Measurements from ENCODE around the gene EBF4. TPM values are rescaled to one million over a fixed set of nuclear protein-coding genes. Genes with fewer than 3 reads are reported as not detected.

Gene EBF4
- total and polyA plus RNA-seq, 10 of the 15 experiments (the other 5 are each of a cell fraction or from before 2014, with no cell fraction given) = 0.13 TPM; not detected in 9

DNA sequence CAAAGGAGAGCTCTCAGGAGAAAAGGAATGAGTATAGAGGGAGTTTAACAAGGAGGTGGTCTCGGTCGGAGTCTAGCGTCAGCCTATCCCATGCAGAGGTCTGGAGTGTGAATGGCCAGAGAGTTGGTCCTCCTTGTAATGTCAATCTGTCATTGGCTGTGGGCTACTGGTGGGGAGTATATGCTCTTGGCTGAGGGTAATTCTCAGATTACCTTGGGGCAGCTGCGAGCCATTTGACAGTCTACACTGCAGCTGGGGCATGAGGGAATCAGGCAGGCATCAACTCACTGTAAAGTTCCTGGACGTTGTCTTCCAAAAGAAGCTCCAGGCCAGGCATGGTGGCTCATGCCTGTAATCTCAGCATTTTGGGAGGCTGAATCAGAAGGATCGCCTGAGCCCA is 48.1 kb downstream of the EBF4 start (continued):
- TF ChIP-seq SPI1 (IDR thresholded peaks at IDR 0.05; ENCODE audit: borderline replicate concordance, insufficient read depth, low read depth, low read length) = no peak

DNA sequence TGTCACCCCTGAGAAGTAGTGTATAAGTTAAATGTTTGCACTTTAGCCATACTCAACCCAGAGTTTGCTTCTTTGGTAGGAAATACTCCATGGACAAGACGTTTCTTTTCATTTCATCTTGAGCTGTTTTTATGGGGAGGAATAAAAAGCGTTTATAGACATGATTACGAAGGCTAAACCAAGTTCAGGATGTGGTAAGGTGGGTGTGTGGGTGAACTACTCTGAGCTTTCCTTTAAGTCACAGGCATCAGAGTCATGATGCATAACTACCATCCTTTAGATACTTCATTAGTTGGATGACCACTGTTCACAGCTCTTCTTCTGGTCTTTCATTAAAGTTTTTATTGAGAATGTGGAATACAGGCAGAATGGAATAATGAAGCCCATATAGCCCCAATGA is 48.9 kb downstream of the EBF4 start:
- Histone ChIP-seq H3K27ac (ENCODE audit: control insufficient read depth, insufficient read depth) (no peak overlapping the region), H3K9ac (ENCODE audit: control insufficient read depth, insufficient read depth, low read length) (no peak overlapping the region), H3K4me1 (ENCODE audit: control insufficient read depth, insufficient read depth, low read length) (no peaks in the 10 kb centered on the region), H4K20me1 (ENCODE audit: control insufficient read depth, insufficient read depth) (no peaks in the 10 kb centered on the region), H3K79me2 (ENCODE audit: control insufficient read depth, insufficient read depth, low read length) (no peaks in the 10 kb centered on the region), H2AFZ (ENCODE audit: control insufficient read depth, low read depth, low read length) (no peak overlapping the region), H3K4me2 (ENCODE audit: control insufficient read depth, insufficient read depth) (no peak overlapping the region), H3K27me3 (replicated peaks in 1 of 2; ENCODE audit: control insufficient read depth in 2 of 2, insufficient read depth in 2 of 2, low read length in 1 of 2) (no peaks in the 10 kb centered on the region; a peak in 2 of 4 replicates), H3K4me3 (no peak overlapping the region), H3K36me3 (ENCODE audit: control insufficient read depth in 2 of 2, insufficient read depth in 2 of 2, low read length in 1 of 2) (no peaks in the 10 kb centered on the region), H3K9me3 (replicated peaks; ENCODE audit: control insufficient read depth, insufficient read depth, low read length) (no peaks in the 10 kb centered on the region)
- ChIA-PET CTCF (interaction anchor here (1.2 to 3.0 kb wide), 4 partner anchors 12 to 262 kb away, joined by 4 to 19 read pairs (median 8); no protein-coding TSS in a partner anchor), RAD21 (ENCODE audit: unreplicated experiment) (no interaction called here), POLR2A (no interaction called here), SMC1A (ENCODE audit: uncharacterized antibody, unreplicated experiment) (interaction anchor here (0.6 to 1.2 kb wide), 2 partner anchors 47 to 260 kb away, joined by 3 to 5 read pairs; no protein-coding TSS in a partner anchor)
- ATAC-seq = no peak
- DNase-seq (ENCODE audit: low read depth, low spot score) = no peak
- WGBS (ENCODE audit: insufficient coverage, insufficient replicate concordance, low lambda C conversion rate, missing lambda C conversion rate) = 0% methylated on average over 3 of the region's 3 CpGs
- no TSS peak for BruUV-seq (replicated peaks)
- intact Hi-C loops (cut with micrococcal nuclease; ENCODE audit: unreplicated experiment) = loop anchor here (5.0 to 10.0 kb wide), 2 partner anchors 57 to 111 kb away; no protein-coding TSS in a partner anchor
- no peak for FAIRE-seq
- in situ Hi-C loops (cut with MboI) = no loop called here
- no peak for TF ChIP-seq KDM1A (IDR thresholded peaks at IDR 0.05; ENCODE audit: borderline replicate concordance)
- TF ChIP-seq FOS (IDR thresholded peaks at IDR 0.05; ENCODE audit: borderline replicate concordance, extremely low read depth, insufficient read length) = no peak
- no peak for TF ChIP-seq IKZF1 (conservative IDR thresholded peaks at IDR 0.05)
- no peak for TF ChIP-seq NR2F1 (conservative IDR thresholded peaks at IDR 0.05)
- no peak for TF ChIP-seq RELA (IDR thresholded peaks at IDR 0.05; ENCODE audit: borderline replicate concordance, partially characterized antibody)
- no peak for TF ChIP-seq ETV6 (conservative IDR thresholded peaks at IDR 0.05 in 1 of 2, IDR thresholded peaks at IDR 0.05 in 1 of 2; ENCODE audit: borderline replicate concordance in 1 of 2, low read depth in 1 of 2)
- TF ChIP-seq, protein P1, sequence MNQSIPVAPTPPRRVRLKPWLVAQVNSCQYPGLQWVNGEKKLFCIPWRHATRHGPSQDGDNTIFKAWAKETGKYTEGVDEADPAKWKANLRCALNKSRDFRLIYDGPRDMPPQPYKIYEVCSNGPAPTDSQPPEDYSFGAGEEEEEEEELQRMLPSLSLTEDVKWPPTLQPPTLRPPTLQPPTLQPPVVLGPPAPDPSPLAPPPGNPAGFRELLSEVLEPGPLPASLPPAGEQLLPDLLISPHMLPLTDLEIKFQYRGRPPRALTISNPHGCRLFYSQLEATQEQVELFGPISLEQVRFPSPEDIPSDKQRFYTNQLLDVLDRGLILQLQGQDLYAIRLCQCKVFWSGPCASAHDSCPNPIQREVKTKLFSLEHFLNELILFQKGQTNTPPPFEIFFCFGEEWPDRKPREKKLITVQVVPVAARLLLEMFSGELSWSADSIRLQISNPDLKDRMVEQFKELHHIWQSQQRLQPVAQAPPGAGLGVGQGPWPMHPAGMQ (IDR thresholded peaks at IDR 0.05; ENCODE audit: borderline replicate concordance) = no peak
- TF ChIP-seq MXI1 (IDR thresholded peaks at IDR 0.05; ENCODE audit: low read depth, low read length) = no peak
- TF ChIP-seq SUPT20H (IDR thresholded peaks at IDR 0.05; ENCODE audit: borderline replicate concordance, control insufficient read depth, low read depth, low read length) = no peak
- TF ChIP-seq, protein P2, sequence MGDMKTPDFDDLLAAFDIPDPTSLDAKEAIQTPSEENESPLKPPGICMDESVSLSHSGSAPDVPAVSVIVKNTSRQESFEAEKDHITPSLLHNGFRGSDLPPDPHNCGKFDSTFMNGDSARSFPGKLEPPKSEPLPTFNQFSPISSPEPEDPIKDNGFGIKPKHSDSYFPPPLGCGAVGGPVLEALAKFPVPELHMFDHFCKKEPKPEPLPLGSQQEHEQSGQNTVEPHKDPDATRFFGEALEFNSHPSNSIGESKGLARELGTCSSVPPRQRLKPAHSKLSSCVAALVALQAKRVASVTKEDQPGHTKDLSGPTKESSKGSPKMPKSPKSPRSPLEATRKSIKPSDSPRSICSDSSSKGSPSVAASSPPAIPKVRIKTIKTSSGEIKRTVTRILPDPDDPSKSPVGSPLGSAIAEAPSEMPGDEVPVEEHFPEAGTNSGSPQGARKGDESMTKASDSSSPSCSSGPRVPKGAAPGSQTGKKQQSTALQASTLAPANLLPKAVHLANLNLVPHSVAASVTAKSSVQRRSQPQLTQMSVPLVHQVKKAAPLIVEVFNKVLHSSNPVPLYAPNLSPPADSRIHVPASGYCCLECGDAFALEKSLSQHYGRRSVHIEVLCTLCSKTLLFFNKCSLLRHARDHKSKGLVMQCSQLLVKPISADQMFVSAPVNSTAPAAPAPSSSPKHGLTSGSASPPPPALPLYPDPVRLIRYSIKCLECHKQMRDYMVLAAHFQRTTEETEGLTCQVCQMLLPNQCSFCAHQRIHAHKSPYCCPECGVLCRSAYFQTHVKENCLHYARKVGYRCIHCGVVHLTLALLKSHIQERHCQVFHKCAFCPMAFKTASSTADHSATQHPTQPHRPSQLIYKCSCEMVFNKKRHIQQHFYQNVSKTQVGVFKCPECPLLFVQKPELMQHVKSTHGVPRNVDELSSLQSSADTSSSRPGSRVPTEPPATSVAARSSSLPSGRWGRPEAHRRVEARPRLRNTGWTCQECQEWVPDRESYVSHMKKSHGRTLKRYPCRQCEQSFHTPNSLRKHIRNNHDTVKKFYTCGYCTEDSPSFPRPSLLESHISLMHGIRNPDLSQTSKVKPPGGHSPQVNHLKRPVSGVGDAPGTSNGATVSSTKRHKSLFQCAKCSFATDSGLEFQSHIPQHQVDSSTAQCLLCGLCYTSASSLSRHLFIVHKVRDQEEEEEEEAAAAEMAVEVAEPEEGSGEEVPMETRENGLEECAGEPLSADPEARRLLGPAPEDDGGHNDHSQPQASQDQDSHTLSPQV (IDR thresholded peaks at IDR 0.05) = no peak
- TF ChIP-seq CHD4 (IDR thresholded peaks at IDR 0.05) = no peak
- no peak for TF ChIP-seq KAT2A (conservative IDR thresholded peaks at IDR 0.05; ENCODE audit: control insufficient read depth, low read depth, low read length)
- no peak for TF ChIP-seq LARP7 (IDR thresholded peaks at IDR 0.05)
- TF ChIP-seq, protein P3, sequence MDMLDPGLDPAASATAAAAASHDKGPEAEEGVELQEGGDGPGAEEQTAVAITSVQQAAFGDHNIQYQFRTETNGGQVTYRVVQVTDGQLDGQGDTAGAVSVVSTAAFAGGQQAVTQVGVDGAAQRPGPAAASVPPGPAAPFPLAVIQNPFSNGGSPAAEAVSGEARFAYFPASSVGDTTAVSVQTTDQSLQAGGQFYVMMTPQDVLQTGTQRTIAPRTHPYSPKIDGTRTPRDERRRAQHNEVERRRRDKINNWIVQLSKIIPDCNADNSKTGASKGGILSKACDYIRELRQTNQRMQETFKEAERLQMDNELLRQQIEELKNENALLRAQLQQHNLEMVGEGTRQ (IDR thresholded peaks at IDR 0.05; ENCODE audit: borderline replicate concordance, low read depth, low read length) = no peak
- no peak for TF ChIP-seq HCFC1 (IDR thresholded peaks at IDR 0.05; ENCODE audit: low read length)
- TF ChIP-seq, protein P4, sequence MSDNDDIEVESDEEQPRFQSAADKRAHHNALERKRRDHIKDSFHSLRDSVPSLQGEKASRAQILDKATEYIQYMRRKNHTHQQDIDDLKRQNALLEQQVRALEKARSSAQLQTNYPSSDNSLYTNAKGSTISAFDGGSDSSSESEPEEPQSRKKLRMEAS (IDR thresholded peaks at IDR 0.05; ENCODE audit: low read depth, low read length) = no peak

All from GM12878 (cell line).